Astrocyte of the spinal cord (primary cell): ENCODE results near the gene ISL2.
A peak's percentile ranks its signal among the peaks of the same experiment; 100 is the strongest.

Experiments used
- DNase-seq: peaks from one replicate; pipeline ENCODE4 v3.0.0; 2011; ENCODE audit warnings: low read depth, low spot score
- H3K4me3 ChIP-seq: 2 replicates; pipeline ENCODE4 v1.5.1; 2011; ENCODE audit warnings: low read depth, mild to moderate bottlenecking, low read length, moderate library complexity
- CTCF ChIP-seq: IDR thresholded peaks from 2 replicates; pipeline ENCODE4 v1.5.1; 2012; ENCODE audit warnings: low read depth, mild to moderate bottlenecking, low read length, inconsistent platforms
- in situ Hi-C: cut with HindIII; loops from 2 replicates; pipeline ENCODE4 v1.10.0; 2017; ENCODE audit warnings: low sequenced_read_pairs

The ISL2 gene

DNA sequence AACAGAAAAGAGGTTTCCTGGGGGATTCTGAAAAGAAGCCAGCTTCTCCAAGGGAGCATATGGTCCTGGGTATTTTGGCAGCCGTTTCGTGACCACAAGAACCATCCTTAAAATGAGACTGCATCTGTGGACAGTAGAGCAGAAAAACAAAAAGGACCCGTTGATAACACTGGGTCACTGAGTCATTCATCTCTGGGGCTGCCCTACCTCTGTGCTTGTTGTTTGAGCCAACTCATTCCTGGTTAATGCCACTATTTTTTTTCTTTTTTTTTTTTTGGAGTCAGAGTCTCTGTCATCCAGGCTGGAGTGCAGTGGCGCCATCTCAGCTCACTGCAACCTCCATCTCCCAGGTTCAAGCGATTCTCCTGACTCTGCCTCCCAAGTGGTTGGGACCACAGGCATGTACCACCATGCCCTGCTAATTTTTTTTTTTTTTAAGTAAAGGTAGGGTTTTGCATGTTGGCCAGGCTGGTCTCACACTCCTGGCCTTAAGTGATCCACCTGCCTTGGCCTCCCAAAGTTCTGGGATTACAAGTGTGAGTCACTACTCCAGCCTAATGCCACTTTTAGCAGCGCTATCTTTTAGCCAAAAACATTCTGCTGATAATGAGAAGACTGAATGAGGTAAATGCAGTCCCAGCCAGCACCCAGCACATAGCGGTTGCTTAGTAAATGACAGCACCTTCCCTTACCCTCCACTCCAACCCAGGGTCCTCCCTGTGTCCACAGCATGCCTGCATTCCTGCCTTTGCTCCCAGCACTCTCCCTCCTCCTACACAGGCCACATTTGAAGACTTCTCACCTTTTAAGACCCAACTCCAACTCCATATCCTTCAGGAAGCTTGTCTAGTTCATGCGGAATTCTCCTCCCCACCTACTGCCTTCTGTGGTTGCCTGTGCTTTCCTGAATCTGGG lies 9.1 kb upstream of the ISL2 start:
- no peak for TF ChIP-seq CTCF
- in situ Hi-C loops: no loop called here
- no peak for DNase-seq
- no peak overlapping the region for H3K4me3 ChIP-seq

GRCh38 chr15:76328106-76328696 lies 8.4 kb upstream of the ISL2 start:
- in situ Hi-C loops: no loop called here
- H3K4me3 ChIP-seq: no peak overlapping the region
- TF ChIP-seq CTCF: no peak
- DNase-seq: no peak

DNA sequence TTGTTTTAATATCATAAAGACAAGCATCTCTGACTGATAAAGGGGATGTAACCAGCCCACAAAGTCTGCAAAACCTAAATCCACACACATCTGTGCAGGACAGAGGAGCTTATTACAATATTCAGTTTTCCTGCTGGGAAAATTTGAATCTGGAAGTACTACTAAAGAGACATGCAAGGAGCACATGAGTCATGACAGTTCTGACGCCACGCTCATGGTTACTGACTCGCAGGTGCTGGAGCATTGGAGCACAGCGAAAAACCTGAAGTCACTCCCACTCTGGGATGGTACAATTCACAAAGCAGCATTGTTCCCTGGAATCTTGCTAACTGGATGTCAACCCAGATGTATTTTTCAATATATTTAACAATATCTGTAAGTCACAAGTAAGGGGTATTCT lies 7.6 kb upstream of the ISL2 start:
- in situ Hi-C loops: no loop called here
- DNase-seq: no peak
- TF ChIP-seq CTCF: no peak
- H3K4me3 ChIP-seq: no peak overlapping the region

- TF ChIP-seq CTCF: peak; percentile 70
- H3K4me3 ChIP-seq: no peak overlapping the region
- in situ Hi-C loops: no loop called here
- DNase-seq: peak; percentile 49
Observed at GRCh38 chr15:76330080-76330680, 6.4 kb upstream of the ISL2 start.

GRCh38 chr15:76332796-76333195 lies 3.8 kb upstream of the ISL2 start:
- no peak for DNase-seq
- TF ChIP-seq CTCF: no peak
- in situ Hi-C loops: no loop called here
- no peak overlapping the region for H3K4me3 ChIP-seq

DNA sequence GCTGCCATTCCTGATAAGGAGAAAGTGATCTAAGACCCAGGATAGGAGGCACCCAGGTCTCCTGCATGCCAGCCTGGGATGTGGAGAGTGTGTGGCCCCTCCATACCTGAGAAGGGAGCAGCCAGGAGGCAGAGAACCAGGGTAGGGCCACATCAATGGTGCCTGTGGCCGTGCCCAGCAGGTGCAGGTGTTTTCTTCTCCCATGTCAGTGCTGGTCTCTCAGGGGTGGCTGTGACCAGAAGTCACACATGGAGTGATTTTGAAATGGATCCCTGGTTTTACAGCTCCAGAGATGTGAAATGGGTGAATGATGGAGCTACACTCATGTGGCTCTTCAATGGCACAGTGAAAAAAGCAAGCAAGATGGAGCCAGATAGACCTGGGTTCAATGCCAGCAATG lies 3.3 kb upstream of the ISL2 start:
- no peak for DNase-seq
- TF ChIP-seq CTCF: no peak
- in situ Hi-C loops: no loop called here
- no peak overlapping the region for H3K4me3 ChIP-seq
